GM12801 (cell line): Measurements from ENCODE around the gene BOC.

Source experiments
- TF ChIP-seq, protein P1 (sequence below): IDR thresholded peaks from one replicate; pipeline ENCODE4 v1.5.1; 2011; ENCODE audit warnings: control low read depth; ENCODE audit not compliant: insufficient read length; ENCODE audit errors: extremely low read depth

BOC gene

DNA sequence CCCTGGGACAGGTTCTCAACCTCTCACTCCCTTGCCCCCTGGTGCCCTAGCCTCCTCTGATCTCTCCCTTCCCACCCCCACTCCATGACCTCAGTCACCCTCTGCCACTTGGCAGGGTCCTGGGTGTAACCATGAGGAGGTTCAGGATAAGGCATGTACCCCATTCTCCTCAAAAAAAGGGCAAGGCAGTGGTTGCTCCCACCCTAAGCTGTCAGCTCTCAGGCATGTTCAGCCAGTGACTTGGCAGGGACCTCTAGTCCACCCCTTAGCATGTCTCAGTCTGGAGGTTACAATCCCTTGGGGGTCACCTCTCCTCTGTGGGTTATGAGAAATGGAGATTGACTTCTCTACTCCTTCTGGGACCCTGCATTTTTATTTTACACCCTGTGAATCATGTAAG lies 11.0 kb upstream of the BOC start:
- TF ChIP-seq, protein P1, sequence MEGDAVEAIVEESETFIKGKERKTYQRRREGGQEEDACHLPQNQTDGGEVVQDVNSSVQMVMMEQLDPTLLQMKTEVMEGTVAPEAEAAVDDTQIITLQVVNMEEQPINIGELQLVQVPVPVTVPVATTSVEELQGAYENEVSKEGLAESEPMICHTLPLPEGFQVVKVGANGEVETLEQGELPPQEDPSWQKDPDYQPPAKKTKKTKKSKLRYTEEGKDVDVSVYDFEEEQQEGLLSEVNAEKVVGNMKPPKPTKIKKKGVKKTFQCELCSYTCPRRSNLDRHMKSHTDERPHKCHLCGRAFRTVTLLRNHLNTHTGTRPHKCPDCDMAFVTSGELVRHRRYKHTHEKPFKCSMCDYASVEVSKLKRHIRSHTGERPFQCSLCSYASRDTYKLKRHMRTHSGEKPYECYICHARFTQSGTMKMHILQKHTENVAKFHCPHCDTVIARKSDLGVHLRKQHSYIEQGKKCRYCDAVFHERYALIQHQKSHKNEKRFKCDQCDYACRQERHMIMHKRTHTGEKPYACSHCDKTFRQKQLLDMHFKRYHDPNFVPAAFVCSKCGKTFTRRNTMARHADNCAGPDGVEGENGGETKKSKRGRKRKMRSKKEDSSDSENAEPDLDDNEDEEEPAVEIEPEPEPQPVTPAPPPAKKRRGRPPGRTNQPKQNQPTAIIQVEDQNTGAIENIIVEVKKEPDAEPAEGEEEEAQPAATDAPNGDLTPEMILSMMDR: no peak

DNA sequence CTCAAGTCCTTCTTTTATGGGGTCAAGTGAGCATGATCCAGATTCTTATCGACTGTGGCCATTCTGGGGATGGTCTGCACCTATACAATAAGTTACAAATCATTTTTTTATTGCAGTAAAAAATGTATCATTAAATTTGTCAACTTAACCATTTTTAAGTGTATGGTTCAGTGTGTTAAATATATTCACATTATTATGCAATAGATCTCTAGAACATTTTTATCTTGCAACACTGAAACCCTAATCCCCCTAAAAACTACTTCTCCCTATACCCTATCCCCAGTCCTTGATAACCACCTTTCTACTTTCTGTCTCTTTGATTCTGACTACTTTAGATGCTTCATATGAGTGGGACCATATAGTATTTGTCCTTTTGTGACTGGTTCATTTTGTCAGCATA lies 10.4 kb upstream of the BOC start:
- TF ChIP-seq, protein P1: no peak

DNA sequence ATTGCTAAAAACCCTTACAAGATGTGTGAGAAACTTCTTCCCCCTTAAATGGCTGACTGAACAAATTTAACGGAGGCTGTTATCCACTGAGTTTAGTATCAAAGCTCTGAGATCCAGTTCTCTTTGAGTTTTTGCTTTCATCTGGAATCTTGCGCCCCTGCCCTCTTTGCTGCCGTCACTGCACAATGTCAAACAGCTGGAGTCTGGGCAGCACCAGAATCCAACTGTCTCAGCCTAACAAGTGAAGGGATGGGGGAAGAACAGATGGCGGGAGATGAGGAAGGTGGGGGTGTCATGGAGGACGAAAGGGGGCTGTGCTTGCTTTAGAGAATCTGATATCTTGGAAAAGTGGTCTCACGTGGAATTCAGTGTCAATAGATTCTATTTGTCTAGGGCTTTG lies 7.0 kb upstream of the BOC start:
- TF ChIP-seq, protein P1: no peak

DNA sequence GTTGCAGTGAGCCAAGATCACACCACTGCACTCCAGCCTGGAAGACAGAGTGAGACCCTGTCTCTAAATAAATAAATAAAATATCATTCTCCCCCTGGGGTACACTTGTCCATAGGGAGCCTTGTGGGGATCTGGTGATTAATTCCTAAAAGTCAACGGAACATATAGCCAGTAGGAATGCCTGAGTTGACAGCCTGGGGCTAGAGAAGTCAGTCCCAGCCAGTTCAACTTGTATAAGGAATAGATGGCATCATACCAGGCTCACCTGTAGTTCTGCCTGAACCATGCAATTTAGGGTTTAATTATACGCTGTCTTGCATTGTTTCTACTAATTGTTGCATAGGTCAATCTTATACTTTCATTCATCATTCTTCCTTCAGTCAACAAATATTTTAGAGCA lies 5.9 kb upstream of the BOC start:
- TF ChIP-seq, protein P1: no peak

DNA sequence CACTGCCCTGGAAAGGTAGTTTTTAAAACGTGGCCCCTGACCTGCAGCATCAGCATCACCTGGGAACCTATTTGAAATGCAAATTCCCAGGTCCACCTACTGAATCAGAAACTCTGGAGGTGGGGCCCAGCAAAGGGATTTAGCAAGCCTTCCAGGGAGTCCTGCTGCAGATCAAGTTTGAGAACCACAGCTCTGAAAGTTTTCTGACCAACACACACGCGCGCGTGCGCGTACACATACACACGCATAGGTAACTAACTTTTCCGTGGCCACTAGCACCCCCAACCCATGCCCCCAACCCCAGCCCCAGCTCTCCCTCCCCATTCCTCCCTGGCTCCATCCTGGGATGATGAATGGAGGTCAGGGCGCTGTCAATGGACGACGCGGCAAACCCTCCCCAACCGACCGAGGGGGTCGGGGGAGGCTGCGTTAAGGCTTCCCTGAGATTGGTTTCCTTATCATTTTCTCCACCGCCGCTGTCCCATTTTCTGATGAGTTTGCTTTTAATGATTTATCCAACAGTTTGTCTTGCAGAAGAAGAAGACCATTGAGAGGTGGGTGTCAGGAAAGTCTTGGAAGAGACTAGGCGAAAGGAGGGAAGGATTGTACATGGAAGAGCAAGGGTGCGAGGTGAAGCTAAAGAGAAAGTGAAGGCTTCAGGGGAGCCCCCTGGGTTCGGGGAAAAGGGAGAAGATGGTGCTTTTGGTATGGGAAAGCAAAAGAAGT lies 590 bp upstream of the BOC start:
- TF ChIP-seq, protein P1: no peak

DNA sequence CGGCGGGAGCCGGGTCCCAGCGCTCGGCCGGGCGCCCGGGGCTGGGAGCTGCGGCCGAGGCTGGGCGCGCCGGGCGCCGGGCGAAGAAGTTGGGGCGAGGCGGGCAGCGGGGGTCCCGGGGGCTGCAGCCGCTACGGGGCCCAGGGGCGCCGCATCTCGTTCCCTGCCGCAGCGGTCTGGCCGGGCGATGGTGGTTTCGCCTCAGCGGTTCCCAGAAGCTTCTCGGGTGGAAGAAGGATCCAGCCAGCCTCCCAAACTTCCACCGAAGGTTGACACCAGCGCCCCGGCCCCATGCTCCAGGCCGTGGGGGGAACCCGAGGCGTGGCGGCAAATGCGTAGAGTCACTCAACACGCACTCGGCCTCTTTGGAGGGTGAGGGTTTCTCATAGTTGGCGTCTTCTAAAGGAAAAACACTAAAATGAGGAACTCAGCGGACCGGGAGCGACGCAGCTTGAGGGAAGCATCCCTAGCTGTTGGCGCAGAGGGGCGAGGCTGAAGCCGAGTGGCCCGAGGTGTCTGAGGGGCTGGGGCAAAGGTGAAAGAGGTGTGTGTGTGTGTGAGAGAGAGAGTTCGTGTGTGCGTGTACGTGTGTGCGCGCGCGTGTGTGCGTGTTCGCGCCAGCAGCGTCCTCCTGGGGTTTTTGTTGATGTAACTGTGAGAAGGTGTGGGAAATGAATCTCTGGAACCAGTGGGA lies 940 bp downstream of the BOC start:
- TF ChIP-seq, protein P1: no peak

DNA sequence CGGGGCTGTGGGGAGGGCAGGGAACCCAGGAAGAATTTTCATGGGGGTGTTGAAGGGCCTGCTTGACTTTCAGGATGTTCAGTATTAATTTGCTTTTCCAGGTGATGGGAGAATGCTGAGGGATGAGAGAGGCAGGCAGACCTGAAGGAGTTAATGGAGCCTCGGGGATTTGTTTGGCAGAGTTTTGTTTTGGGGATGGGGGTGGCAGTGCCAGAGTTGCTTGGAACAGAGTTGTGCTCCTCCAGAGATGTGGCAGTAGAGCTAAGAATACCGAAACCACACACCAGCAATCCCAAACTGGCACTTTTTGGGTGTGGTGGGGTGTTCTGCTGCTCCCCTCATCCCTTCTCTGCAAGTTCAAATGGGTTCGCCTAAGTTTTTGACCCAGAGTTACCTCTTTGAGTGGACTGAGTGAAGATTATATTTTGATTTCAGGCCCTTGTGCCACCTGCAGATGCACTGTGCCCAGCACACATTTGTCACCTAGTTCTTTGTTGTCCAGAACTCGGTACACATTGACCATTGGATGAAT lies 1.6 kb downstream of the BOC start:
- TF ChIP-seq, protein P1: no peak
